ENCODE data around the gene PPP3R1.

The PPP3R1 gene

DNA sequence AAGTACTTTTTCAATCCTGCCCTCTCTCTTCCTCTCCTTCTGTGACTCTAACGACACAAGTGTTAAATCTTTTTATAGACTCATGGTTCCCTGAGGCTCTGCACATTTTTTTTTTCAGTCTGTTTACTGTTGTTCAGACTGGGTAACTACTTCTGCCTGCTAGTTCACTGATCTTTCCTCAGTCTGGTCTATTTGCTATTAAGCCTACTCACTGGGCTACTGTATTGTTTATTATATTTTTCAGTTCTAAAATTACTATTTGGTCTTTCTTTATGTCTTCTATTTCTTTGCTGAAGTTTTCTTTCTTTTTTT is 21.3 kb downstream of the PPP3R1 start:
- no peak for DNase-seq (ENCODE audit: low read depth)

DNA sequence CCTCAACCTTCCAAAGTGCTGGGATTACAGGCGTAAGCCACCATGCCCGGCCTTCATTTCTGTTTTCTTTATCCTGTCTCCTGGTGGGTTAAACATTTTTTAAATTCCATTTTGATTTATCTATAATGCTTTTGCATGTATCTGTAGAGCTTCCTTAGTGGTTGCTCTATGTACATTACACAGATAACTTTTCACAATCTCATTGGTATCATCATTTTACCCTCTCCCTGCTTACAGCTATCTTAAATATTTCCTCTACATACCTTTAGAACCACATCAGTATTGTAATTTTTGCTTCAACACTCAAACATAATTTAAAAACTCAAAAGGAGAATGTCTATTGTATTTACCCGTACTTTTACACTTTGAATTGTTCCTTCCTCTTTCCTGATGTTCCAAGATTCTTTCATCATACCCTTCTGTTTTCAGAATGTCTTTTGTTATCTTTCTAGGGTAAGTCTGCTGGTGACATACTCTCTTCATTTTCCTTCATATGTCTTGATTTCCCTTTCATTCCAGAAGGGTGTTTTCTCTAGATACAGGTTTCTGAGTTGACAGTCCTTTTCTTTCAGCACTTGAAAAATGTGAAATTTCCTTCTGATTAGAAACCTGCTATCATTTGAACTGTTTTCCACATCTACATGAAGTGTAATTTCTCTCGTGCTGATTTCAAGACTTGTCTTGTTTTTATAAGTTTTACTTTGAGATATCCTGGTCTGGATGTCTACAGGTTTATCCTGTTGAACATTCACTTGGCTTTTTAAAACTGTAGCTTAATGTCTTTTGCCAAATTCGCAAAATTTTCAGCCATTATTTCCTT is 21.9 kb downstream of the PPP3R1 start:
- DNase-seq (ENCODE audit: low read depth) = no peak

DNA sequence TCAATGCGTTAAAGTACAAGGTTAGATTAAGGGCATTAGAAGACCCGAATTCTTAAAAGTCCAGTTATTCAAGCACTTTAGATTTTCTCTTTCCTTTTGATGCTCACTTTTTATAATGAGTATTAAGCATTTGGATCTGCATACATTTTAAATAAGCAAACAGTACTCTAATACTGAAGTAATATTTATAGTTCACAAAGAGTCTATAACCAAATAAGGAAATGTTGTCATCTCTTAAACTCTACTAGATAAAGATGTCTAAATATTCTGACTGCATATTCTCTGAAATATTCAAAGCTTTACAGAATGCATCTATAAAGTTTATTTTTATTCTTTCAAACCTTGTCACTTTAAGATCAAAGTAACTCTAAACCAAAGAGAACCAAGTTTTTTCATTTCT is 25.5 kb downstream of the PPP3R1 start:
- DNase-seq (ENCODE audit: low read depth) = no peak

DNA sequence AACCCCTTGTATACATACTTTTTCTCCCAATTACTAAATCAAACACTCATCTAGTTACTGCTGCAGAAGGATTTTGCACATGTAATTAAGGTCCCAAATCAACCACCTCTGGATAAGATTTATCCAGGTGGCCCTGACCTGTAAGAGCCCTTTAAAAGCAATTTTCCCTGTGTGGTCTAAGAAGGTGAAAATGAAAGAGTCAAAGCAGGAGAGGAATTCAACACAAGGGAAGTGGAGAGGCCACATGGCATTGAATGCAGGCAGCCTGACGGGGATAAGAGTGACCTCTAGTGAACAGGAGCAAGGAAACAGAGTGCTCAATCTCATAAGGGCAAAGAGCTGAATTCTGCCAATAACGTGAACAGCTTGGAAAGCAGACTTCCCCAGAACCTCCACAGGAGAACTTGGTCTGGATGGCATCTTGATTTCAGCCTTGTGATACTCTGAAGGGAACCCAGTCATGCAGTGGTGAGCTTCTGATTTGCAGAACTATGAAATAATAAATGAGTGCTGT is 27.2 kb downstream of the PPP3R1 start:
- DNase-seq (ENCODE audit: low read depth) = no peak

DNA sequence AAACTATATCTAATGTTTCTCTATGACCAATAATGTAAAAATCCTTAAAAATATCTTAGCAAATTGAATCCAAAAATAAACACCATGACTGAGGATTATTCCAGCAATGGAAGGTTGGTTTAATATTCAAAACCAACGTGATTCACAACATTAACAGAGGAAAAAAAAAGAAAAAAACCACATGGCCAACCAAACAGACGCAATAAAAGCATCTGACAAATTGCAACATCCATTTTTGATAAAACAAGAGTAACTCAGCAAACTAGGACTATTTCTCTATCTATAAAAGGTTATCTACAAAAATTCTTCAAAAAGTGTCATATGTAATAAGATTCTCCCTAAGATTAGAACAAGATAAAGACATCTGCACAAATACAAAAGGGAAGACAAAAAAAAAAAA is 28.9 kb downstream of the PPP3R1 start:
- no peak for DNase-seq (ENCODE audit: low read depth)

DNA sequence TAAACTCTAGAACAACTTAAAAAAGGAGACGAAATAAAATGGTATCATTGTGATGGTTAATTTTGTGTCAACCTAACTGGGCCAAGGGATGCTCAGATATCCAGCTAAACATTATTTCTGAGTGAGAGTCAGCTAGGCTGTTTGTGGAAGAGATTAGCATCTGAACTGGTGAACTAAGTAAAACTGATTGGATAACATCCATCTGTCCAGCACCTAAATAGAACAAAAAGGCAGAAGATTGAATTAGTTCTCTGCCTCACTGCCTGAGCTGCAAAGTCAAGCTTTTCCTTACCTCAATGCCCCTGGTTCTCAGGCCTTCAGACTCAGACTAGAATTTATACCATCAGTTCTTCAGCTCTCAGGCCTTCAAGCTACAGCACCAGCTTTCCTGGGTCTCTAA is 30.0 kb downstream of the PPP3R1 start:
- DNase-seq (ENCODE audit: low read depth) = no peak

DNA sequence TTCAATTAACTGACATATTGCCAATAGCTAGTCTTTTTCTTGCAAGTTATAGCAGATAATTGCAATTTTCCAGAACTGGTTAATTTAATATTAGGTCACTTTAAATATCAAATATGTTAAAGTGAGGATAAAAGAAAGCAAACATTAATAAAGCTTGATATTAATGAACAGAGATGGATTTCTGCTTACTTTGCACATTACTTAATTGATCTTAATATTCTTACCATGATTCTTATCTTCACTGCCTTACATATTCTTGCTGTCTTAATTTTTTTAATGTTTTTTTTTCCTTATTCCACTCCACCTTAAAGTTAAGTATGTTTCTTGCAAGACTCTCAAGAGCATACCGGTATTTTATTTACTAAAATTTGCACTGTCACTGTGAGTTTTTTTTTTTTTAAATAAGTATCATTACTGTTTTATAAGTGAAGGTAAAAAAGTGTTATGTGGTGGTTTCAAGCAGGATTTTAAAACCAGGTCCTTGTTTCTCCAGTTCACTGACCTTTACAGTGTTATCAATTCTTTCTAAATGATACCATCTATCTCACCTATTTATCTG is 33.9 kb downstream of the PPP3R1 start:
- no peak for DNase-seq (ENCODE audit: low read depth)

DNA sequence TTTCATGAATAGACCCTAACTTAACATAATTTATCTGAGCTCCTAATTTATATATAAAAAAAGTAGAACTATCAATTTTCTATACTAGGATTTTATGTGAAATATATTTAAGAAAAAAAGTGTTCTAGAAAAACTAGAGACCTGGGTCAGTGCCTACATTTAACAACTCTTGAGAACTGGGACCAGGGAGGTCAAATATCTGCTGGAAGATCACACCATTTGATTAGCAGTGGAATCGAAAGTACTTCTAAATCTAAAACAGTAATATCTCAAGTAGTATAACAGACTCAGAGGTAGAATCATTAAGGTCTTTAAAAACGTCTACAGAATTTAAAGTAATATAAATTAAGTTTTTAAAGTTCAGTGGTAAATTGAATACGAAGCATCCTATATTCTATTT is 34.6 kb downstream of the PPP3R1 start:
- no peak for DNase-seq (ENCODE audit: low read depth)

DNA sequence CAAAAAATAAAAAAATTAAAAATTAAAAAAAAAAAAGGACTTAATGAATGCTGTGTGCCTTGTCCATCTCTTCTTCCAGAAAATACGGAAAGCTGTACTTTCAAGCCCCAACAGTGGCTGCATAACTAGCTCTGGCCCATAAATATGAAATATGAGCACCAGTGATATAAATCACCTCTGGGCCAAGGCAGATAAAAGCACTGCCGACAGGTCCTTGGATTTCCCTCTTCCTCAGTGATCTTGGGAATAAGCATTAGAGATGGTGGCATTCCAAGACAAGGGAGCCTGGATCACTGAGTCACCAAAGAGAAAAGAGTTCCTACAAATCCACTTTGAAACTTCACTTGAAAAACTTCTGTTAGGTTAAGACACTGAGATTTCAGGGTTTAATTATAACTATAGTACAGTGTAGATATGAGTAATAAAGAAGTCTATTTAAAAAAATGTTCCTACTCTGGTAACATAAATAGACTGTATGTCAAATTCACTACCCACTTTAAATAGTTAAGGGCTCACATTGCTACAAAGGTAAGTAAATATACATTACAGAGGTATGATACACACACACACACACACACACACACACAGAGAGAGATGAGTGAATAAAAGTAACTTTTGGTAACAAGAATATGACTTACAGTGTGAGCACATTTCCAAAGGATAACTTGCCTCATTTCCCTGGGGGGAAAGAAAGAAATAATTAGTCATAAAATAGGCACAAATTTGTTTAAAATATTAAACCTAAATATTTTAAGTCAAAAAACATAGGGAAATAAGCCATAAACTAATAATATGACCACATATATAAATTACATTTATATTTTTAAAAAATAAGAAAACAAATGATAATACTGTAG is 35.6 kb downstream of the PPP3R1 start:
- DNase-seq (ENCODE audit: low read depth) = no peak

DNA sequence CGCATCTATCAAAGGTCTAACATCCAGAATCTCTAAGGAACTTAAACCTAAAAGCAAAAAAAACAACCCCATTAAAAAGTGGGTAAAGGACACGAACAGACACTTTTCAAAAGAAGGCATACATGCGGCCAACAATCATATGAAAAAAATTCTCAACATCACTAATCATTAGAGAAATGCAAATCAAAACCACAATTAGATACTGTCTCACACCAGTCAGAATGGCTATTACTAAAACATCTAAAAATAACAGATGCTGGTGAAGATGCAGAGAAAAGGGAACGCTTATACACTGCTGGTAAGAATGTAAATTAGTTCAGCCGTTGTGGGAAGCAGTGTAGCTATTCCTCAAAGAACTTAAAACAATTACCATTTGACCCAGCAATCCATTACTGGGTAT is 38.0 kb downstream of the PPP3R1 start:
- no peak for DNase-seq (ENCODE audit: low read depth)

DNA sequence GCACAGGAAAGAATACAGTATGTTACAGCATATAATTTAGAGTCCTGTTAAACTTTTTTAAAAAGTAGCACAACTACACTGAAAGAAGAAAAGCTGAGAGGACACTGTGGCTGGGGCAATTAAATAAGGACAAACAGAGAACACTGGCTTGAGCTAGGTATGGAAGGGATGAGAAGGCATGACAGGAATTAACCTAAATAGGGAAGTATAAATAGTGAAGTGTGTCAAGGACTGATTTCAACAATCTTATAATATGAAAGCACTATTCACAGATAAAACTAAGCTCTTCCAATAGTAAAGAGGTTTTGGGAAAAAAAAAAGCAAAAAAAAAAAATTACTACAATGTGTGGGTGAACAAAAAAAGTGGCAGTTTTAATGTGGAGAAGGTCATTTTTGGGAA is 45.5 kb downstream of the PPP3R1 start:
- DNase-seq (ENCODE audit: low read depth) = no peak

DNA sequence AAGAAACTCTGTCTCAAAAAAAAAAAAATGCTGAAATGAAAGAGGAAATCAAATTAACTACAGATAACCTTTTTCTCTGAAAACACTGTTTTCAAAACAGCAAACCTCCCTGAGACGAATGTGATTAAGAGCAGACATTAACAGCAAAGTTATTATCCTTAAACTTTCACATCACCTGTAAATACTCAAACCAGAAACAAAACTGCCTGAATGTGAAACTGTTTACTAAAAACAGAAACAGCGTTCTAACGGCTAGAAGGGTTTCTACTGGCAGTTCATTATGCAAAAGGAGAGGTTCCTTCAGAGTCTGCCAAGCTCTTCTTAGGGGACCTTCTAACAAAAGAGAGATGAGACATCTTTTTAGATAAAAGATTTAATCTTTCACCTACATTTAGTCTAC is 48.7 kb downstream of the PPP3R1 start:
- no peak for DNase-seq (ENCODE audit: low read depth)

DNA sequence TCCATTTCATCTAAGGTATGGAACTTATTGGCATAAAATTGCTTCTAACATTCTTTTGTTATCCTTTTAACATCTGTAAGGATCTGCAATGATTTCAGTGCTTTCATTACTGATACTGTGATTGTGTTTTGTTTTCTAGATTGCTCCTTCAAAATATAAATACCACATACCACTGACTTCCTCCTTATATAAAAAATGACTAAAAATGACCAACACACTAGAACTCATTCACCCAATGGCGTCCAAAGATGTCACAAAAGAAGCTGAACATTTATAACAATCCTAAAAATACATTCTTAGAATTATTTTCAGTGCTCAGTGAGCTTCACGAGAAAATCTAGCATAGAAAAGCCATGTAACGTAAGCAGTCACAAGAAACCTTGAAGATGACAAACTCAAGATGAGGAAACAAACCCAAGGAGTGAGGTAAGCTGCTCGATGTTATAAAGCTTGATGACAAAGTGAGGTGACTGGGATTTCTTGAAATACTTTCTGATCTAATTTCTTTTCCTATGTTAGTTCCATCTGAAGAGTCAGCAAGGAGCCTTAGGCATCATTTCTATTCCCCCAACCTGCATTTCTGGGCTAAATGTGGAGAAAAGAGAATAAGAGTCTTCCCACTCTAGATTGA is 52.1 kb downstream of the PPP3R1 start:
- DNase-seq (ENCODE audit: low read depth) = no peak

DNA sequence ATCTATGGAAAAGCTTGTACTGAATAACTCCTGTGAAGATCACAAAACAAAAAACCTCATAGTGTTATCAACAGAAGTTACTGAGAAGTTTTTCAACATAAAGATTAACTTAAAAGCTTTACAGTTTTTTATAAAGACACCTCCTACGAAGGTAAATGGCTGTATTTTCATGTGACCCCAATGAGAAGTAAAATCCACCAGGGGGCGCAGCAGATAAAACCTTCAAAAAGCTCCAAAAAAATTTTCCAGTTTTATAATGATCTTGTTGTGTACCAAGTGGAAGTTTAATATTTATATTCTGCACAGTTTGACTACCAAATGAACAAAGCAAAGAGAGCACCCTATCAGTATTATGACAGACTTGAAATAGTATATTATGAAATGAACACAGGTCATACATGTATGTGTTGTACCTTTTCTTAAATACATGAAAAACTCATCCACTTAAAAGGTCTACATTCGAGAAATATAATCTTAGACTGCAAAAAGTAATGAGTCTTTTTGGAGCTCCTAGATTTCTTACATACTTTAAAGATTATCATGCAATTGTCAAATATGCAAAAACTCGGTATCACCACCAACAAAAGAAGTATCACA is 56.1 kb downstream of the PPP3R1 start:
- no peak for DNase-seq (ENCODE audit: low read depth)

DNA sequence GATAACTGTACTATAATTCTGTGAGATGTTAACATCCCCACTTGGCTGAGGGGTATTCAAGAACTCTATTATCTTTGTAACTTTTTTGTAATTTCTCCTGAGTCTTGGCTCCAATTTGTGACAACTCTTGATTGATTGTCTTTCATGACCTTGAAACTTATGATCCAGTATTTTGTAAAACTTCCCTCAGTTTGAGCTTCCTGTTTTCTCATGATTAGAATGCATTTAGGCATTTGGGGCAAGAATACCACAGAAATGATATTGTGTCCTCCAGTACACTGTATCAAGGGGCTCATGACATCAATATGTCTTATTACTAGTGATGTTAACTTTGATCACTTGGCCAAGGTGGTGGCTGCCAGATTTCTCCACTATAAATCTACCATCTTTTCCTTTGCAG is 57.2 kb downstream of the PPP3R1 start:
- no peak for DNase-seq (ENCODE audit: low read depth)

DNA sequence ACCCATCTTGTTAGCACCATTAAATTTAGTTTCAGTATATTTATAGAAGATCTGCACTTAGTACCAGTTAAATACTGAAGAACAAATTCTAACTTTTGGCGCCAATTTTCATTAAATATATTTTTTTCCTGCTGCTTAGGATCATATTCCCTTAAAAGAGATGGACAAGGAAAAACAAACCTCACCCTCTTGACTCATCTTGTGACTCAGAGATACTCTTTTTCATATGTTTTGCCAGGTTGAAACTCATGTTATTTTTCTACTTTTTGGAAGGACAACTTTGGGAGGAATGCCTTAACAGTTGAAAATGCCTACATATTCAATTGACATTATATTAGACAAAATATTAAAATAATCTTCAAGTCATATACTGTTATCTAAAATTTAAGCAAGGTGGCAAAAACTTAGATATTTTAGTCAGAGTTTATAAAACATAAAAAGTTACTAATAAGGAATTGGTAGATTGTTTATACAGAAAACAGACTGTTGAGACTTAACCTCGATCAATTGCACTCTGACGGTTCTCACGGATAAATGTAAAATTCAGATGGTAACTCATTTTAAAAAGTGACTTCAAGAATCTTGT is 58.5 kb downstream of the PPP3R1 start:
- no peak for DNase-seq (ENCODE audit: low read depth)

DNA sequence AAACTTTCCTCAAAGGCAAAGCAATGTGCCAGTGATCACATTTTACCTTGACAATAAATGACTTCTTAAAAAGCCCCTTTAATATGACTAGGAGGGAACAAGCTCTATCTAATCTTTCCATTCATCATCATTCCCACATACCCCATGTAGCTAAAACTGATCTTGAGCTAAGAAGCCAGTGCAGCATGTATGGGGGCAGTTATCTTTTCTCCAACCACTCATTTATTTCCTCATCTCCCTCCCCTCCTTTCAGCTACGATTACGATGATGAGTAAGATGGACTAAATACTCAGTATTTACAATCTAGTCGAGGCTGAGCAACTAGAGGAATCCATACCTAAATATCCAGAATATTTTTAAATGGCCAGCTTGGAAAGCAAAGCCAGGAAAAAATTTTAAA is 59.2 kb downstream of the PPP3R1 start:
- no peak for DNase-seq (ENCODE audit: low read depth)

DNA sequence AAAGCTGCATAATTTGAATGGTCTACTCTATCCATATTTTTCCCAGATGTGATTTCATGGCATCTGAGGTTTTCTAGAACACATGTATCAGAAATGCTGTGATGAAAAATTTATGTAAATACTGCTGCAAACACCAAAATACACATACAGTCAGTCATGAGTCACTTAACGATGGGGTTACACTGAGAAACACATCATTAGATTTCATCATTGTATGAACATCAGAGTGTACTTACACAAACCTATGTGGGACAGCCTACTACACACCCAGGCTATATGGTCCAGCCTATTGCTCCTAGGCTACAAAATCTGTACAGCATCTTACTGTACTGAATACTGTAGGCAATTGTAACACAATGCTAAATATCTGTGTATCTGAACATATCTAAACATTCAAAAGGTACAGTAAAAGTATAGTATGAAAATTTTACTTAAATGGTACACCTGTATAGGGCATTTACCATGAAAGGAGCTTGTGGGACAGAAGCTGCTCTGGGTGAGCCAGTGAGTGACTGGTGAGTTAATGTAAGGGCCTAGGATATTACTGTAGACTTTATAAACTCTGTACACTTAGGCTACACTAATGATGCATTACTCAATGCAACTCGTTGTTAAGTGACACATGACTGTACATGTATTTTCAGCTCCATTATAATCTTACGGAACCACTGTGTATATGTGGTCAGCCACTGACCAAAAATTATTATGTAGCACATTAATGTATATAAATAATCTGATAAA is 61.2 kb downstream of the PPP3R1 start:
- no peak for DNase-seq (ENCODE audit: low read depth)

DNA sequence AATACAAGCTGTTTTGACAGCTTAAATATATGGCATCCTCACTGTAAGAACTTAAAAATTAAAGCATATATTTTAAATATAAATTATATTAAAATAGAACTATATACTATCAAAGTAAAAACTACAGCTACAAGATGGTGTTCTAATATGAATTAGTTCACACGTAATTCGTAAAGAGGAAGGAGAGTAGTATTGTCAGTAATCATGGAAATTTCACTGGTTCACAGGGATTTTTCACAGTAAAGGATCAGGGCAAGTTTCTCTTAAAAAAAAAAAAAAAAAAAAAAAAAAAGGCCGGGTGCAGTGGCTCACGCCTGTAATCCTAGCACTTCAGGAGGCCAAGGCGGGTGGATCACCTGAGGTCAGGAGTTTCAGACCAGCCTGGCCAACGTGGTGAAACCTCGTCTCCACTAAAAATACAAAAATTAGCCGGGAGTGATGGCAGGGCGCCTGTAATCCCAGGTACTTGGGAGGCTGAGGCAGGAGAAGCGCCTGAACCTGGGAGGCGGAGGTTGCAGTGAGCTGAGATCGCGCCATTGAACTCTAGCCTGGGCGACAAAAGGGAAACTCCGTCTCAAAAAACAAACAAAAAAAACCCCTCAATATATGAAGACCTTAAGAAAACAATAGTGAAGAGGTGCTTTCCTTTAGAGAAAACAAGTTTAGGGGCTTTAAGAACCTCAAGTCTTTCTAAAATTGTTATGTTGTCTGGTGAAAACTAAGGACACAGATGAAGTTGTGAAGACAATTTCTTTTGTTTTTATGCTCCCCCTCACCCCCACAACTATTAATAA is 62.1 kb downstream of the PPP3R1 start:
- no peak for DNase-seq (ENCODE audit: low read depth)

DNA sequence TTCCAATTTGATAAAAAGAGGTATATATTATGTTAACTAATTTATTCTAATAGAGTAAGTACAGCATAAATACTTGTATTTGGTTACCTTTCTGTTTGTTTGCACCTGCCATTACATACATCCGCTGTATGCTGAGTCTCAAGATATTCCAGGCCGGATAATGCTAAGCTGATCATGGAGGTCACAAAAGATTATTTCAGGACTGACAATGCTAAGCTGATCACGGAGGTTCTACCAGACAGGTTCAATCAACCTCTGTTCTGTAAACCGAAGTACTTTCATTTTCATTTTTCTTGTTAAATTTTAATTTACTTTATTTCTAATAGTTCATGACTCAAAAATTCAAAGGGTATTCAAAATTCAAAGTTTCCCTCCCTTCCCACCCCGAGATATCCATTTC is 63.5 kb downstream of the PPP3R1 start:
- DNase-seq (ENCODE audit: low read depth) = no peak
